Breast epithelium (tissue), 3 donors: ENCODE results near the gene CMSS1.

Source experiments
- CTCF ChIP-seq, 3 donors: fragments of 450-650 bp; IDR thresholded peaks; one replicate each; pipeline ENCODE4 v1.5.1; 2016 to 2017; ENCODE audit warnings: antibody characterized with exemption in 3 of 3, mild to moderate bottlenecking in 3 of 3, moderate library complexity in 3 of 3
- POLR2A ChIP-seq: fragments of 450-650 bp; IDR thresholded peaks from one replicate; pipeline ENCODE4 v1.6.1; 2016; ENCODE audit warnings: antibody characterized with exemption, mild to moderate bottlenecking, moderate library complexity

- TF ChIP-seq POLR2A (no peak), CTCF (IDR thresholded peaks at IDR 0.05) (no peak)
These were observed 368.2 kb downstream of the CMSS1 start for GRCh38 chr3:100185847-100186246.
